HG03159 (cell line): Measurements from ENCODE around the gene PRTFDC1.
A peak's percentile ranks its signal among the peaks of the same experiment; 100 is the strongest.
"Not testable (repeated sequence)": the region's sequence is repeated elsewhere in the genome, so short reads cannot be mapped to it uniquely, and the experiment has no call there.

ENCODE experiments used
- ATAC-seq: cut with Tn5 transposase; IDR thresholded peaks from one replicate; pipeline ENCODE4 v1.9.1; 2021; ENCODE audit warnings: mild to moderate bottlenecking, moderate library complexity; ENCODE audit not compliant: unreplicated experiment

PRTFDC1 gene

DNA sequence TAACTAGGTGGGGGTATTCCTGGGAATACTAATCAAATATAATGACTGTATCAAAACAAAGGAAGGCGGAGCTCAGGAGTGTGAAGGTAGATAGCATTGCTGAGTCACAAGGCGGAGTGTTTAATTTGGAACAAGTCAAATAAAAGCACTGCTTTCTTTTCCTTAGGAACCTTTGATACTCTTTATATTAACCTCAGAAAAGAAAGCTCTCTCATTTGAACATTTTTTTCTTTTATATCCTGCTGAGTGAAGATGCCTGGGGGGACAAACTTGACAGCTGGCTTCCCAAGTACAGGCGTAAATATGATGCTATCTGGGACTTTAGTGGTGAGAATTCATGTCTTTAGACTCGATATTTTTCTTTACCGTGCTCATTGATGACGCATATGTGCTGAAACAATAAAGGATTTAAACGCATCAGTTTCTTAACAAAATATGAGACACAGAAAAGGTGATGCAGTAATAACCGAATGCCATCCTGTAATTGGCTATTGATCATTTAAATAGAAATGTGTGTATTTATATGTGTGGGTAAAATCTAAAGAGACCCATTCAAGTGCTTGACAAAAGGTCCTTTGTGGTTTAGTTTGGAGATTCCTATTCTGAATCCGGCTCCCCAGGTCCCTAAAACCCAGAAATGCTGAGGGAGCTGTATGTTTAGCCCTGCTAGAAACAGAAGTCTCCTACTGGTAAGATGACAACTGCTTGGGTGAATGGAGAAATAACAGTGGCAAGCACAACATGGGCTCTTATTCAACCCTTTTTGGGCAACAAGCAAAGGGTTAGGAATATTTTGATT, 102.7 kb downstream of the PRTFDC1 start:
- no peak for ATAC-seq

DNA sequence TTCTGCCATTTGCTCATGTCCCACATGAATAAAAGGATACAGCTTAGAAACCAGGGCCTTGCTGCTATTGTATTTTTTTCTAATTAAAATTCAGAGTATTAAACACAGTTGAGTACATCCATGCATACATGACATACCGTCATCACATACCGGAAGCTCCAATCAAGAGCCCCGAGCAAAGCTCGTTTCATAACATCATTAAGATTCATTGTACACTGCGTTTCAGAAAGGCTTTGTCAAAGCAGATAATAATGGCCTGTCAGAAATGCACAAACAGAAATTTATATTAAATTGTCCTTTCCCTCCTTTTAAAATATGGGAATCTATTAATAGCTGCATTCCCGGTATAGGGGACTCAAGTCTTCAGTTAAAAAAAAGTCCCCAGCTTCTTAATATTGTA, 103.4 kb downstream of the PRTFDC1 start:
- no peak for ATAC-seq

DNA sequence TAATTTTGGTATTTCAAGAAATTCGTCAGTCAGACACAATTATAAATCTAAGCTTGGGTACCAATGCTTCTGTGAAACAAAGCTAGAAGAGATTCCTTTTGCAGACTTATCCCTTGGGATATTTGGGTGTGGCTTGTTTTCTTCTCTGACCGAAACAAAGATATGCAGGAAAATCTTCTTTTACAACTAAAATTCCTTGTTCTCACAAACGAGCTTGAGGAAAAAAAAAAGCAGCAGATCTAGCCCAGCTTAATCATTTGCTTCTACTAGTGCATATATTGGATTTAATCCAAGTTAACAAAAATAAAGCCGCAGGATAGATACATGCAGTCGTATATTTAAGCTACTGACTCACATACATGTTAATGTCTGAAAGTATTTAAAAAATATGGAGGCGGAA, 104.2 kb downstream of the PRTFDC1 start:
- no peak for ATAC-seq

DNA sequence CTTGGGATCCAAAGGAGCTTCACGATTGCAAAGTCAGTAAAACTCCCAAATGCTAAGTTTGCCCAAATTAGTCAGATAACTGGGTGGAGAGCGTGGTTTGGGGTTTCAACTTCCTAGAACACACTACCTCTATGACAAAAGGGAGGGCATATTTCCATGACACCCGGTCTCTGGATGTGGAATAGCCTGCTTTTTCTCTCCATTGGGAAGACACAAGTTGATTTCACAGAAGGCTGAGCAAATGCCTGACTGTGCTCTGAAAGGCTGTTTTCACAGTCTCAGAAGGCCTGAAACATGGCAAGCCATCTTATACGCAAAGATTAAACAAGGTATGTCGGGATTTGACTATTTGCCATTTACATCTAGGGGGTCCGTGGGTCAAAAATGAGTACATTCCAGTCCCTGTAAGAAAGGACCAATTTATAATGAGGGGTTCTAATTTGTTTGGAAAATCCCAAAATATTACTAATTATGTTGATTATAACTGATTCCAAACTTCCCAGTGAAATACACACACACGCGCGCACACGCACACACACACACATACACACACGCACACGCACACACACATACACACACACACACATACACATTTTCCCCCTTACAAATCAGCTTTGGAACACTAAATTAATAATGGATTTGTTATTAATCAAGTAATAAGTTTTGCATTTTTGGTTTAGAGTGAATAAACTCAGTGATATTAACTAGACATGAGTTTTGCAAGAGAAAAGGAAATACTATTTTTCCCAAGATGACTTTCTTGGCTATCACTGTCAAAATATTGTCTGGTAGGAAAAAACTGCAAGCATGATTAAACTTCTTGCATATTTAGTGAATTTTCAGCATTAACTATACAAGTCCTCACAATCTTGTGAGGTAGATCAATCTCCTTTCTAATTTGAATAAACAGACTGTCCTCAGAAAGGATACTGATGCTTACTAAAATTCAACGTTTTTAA, 105.0 kb downstream of the PRTFDC1 start:
- ATAC-seq, result no peak

DNA sequence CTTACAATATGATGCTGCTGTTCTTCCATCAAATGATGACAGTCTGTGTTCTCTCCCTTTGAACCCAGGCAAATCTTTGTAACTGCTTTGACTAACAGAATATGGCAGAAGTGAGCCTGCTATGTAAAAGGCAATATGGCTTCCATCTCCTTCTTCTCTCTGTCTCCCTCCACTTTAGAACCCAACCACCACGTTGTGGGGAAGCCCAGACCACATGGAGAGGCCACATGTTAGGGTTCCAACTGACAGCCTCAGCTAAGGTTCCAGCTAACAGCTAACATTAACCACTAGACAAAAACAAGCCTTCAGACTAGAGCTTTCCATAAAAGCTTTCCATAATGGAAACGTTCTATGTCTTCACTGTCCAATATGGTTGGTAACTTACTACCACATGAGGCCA, 107.7 kb downstream of the PRTFDC1 start:
- ATAC-seq, result no peak

DNA sequence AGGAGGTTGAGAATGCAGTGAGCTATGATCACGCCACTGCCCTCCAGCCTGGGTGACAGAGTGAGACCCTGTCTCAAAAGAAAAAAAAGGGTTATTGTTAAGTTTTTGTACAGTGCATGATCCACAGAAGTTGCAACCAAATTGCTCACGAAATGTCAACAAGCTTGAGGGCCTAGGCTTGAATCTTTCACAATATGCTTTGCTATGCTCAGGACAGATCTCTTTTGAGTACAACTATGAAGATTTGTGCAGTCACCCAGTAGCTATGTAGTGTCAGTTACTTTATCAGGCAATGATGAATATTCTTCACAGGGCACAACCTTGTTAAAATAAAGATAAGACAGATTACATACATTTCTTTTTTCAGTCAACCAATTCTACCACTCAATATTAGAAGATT, 109.2 kb downstream of the PRTFDC1 start:
- no peak for ATAC-seq

DNA sequence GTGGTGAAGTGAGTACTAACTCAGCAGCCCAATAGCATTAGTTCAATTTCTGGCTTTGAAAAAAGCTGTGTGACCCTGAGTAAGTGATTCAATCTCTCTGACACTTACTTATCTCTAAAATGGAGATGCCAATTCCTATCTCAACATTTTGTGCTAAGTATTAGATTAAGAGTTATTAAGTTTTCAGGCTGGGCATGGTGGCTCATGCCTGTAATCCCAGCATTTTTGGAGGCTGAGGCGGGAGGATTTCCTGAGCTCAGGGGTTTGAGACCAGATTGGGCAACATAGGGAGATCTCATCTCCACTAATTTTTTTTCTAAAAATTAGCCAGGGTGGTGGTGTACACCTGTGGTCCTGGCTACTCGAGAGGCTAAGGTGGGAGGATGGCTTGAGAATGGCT, 109.5 kb downstream of the PRTFDC1 start:
- no peak for ATAC-seq

DNA sequence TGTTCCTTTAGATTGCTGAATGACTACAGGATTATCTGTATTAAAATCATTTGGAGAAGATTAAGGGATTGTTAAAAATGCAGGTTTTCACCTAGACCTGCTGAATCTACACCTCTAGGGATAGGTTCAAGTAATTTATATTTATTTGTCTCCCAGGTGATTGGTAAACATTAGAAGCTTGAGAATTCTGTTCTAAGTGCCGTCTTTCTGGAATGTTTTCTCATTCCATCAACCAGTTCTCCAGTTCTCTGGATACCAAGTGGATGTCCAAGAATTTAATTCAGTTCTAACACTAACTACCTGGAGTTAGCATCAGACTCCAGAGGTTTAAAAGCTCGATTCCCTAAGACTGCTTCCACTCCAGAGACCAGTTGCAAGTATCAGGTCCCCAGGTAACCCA, 110.9 kb downstream of the PRTFDC1 start:
- no peak for ATAC-seq

DNA sequence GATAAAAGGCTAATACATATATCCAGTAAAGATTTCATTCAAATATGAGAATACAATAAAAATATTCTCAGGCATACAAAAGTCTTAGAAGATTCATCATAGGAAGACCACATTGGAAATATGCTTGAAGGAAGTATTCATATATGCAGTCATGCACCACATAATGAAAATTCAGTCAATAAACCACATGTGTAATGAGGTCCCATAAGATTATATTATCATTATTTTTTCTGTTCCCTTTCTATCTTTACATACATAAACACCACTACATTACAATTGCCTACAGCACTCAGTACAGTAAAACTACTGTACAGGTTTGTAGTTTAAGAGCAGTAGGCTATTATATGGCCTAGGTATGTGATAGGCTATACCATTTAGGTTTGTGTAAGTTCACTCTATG, 111.6 kb downstream of the PRTFDC1 start:
- ATAC-seq, result no peak

DNA sequence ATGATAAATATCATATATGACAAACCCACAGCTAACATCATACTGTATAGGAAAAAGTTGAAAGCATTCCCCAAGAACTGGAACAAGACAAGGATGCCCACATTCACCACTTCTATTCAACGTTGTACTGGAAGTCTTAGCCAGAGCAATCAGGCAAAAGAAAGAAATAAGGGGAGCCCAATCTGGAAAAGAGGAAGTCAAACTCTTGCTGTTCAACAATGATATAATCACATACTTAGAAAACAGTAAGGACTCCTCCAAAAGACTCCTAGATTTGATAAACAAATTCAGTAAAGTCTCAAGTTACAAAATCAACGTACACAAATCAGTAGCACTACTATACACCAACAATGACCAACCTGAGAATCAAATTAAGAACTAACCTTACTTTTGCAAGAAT, 114.6 kb downstream of the PRTFDC1 start:
- ATAC-seq, result not testable (repeated sequence)

DNA sequence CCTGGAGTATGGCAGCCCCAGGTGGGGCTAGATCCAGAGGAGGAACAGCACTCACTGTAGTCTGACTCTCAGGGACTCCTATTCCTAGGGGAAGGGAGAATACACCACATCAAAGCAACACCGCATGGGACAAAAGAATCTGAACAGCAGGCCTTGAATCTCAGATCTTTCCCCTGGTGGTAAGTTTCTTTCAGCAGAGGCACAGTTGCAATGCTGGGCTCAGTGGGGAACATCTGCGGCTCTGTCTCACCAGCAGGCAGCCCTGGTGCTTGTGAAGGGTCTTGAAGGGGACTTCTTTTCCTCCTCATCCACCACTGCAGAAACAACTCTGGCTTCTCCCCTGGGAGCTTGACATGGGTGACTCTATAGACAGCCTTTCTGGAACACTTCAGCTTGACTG, 117.5 kb downstream of the PRTFDC1 start:
- no peak for ATAC-seq

DNA sequence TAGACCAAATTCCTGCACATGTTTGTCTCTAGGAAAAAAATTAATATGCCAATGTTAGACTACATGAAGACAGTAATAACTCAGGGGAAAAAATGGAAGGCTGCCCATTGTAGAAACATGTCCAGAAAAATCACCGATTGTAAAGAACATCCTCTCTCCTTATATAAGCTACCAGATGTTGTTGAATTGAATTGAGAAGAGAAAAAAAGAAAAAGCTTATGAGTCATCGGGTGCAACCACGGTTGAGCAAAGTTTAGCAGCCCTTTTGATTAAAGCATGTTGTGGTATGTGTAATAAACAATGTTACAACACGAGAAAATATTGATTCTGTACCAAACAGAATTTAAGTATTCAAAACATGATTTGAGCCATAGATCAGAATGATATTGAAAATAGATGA, 126.4 kb downstream of the PRTFDC1 start:
- no peak for ATAC-seq

DNA sequence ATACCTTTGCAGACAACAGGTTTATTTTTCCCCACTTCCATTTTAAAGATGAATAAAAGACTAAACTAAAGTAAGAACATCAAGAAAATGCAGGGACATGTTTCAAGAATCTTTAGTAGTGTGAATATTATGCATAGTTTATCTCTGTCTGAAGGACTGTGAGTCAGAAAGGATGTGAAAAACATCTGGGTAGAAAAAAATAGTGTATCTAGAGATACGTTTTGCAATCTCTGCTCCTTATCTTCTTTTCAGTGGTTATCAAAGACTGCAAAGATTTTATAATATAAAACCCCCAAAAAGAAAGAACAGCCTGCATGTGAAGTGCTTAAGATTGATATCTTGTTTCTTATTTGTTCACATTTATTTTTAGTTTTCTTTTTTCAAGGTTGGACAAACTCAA, 126.9 kb downstream of the PRTFDC1 start:
- ATAC-seq, result no peak

DNA sequence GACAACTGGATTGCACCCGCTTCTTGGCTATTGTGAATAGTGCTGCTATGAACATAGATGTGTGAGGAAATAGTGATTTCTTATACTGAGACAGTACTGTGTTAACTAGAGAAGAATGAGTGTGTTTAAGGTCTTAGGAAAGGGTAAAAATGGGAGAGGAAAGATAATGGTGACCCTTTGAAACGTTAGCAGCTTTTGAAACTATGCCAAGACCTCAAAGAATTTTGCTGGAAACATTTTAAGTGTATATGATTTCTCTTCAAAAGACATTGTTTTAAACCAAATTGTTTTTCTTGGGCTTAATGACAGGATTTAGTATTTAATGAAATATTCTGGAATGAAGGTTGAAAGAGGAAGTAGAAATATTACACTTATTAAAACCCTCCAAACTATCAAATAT, 127.9 kb downstream of the PRTFDC1 start:
- ATAC-seq, result no peak

DNA sequence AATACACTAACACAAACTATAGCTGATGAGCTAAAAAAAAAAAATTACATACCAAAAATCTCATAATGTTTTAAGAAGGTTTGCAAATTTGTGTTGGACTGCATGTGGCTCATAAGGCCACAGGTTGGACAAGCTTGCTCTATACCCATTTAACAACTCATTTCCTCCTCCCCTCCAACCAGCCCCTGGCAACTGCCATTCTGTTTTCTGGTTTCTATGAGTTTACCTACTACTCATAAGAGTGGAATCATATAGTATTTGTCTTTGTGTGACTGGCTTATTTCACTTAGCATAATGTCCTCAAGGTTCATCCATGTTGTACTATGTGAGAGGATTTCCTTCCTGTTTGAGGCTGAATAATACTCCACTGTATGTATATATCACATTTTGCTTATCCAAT, 128.3 kb downstream of the PRTFDC1 start:
- no peak for ATAC-seq

DNA sequence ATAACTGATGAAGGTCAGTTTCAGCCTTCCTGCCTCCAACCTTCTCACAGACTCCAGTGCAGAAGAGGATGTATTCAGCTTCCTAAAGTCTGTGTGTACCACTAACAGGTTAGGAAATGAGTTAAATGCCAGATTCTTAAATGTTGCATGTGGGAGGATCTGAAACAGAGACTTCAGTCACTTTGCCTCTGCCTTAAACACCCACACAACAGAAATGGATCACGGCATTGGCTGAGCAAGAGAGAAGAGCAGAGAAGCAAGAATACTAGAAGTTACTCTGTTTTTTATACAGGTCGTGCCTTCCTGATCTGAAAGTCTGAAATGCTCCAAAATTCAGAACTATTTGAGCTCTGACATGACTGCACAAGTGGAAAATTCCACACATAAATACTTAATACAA, 129.8 kb downstream of the PRTFDC1 start:
- ATAC-seq, result peak; percentile 75

DNA sequence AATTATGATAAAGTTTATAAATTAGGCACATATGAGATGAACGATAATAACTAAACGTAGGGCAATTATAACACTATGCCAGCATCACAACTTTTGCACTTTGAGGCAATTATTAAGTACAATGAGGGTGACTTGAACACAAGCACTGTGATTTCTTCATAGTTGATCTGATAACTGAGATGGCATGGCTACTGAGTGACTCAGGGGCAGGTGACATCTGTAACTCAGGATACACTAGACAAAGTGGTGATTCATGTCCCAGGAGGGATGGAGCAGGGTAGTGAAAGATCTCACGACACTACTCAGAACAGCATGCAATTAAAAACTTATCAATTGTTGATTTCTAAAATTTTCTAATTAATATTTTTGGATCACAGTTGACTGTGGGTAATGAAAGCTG, 130.4 kb downstream of the PRTFDC1 start:
- no peak for ATAC-seq

DNA sequence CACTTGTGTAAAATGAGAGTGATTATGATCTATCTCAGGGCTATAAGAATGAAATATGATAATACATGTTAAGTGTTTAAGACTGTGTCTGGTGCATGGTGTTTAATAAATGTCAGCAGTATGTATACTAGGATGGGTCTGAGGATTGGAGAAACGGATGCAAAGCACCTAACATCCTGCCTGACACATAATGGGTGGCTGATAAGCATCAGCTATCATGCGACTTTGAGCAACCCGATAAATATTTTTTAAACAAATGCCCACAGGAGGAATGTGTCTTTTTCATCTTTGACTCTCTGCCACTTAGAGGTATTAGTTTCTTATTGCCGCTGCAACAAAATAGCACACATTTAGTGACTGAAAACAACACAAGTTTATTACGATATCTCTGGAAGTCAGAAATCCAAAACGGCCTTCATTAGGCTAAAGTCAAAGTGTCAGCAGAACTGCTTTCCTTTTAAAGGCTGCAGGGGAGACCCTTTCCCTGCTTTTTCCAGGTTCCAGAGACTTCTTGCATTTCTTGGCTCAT, 135.5 kb downstream of the PRTFDC1 start:
- no peak for ATAC-seq

DNA sequence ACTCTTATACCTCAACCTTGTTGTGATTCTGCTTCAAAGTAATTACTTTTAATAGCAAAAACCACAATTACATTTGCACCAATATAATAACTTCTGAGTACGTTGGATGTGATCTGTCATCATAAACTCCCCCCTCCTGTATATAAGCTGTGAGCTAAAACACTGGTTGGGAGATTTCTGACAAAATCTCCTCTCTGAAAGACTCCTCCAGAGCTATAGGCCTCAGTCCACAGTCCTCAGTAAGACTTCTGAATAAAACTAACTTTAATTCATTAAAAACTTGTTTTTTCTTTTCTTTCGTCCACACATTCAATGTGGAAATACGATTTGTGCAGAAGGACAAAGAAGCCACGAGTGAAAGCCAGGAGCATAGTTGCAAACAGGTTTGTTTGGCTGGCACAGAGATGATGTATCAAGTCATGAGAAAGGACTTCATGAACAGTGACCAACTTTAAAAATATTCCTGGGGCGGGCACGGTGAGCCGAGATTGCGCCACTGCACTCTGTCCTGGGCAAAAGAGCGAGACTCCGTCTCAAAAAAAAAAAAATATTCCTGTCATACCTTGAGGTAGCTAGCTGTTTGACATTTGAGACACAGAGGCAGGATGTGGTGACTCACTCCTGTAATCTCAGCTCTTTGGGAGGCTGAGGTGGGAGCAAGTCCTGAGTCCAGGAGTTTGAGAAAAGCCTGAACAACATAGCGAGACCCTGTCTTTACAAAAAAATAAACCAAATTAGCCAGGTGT, 137.7 kb downstream of the PRTFDC1 start:
- no peak for ATAC-seq

DNA sequence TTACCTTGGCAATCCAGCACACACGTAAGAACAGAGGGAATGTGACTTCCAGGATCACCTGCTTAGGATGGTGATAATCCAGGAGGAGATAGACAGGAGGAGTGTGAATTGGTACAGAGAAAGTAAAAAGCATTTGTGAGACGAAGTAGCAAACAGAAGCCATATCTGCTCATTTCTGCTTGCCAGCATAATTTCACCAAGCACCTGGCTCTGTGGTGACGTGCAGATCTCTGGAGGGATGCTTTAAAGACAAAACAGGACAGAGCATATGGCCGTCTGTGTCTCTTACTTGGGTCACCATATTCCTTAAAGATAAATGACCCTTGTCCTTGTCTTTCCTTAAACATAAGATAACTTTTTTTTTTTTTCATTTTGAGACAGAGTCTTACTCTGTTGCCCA, 138.6 kb downstream of the PRTFDC1 start:
- no peak for ATAC-seq

DNA sequence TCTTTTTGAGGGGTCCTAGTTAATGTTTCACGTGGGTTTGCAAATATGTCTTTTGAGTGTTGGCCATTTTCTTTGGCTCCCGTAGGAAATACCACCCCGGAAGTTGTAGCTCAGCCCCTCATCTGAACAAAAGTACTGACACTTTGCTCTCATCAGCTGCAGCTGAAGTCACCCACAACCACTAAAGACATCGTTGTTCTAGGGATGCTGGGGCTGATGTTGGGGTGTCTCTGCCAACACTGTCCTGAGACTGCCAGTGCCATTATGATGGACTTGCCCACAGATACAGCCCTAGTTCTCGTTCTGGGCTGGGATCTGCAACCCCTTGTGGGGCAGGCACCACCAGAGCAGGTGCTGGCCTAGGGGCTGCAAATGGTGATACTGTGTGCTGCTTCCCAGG, 146.1 kb downstream of the PRTFDC1 start:
- ATAC-seq, result no peak
